AG04450 (cell line): Measurements from ENCODE around the gene XYLT1. TPM values are rescaled to one million over a fixed set of nuclear protein-coding genes. Genes with fewer than 3 reads are reported as not detected.

Experiments used
- CTCF ChIA-PET: fragments of 300-600, 350-600 bp; formaldehyde crosslinking; extraction: SDS; loops from one replicate; lab custom pipeline; 2022; ENCODE audit warnings: antibody characterized with exemption, inconsistent platforms; lab: Charles Lee
- POLR2A ChIA-PET: fragments of 350-600 bp; formaldehyde crosslinking; extraction: SDS; loops from one replicate; lab custom pipeline; 2021; ENCODE audit warnings: antibody characterized with exemption, inconsistent platforms; lab: Yijun Ruan, JAX
- DNase-seq: peaks from one replicate; pipeline ENCODE4 v3.0.0-alpha.2; 2011; ENCODE audit warnings: low read depth, low spot score
- H3K27ac ChIP-seq: one replicate; pipeline ENCODE4 v1.5.1; 2012; ENCODE audit warnings: low read depth, low read length, control low read depth
- H3K27me3 ChIP-seq: one replicate; pipeline ENCODE4 v1.6.0; 2012; ENCODE audit warnings: low read length; ENCODE audit not compliant: control insufficient read depth, insufficient read depth
- H3K4me3 ChIP-seq: 2 replicates; pipeline ENCODE4 v1.5.1; 2011; ENCODE audit warnings: mild to moderate bottlenecking, low read depth, low read length, control low read depth
- H3K9me3 ChIP-seq: 2 replicates; pipeline ENCODE4 v1.5.1; 2012; ENCODE audit warnings: low read length; ENCODE audit not compliant: control insufficient read depth, insufficient read depth
- polyA plus RNA-seq: library from polyadenylated mRNA; depleted of rRNA; stranded (reverse); fragments of >200 nt; gene quantifications from 2 replicates; pipeline ENCODE4 v1.2.3, GENCODE V29; 2011
- TF ChIP-seq, protein P1 (sequence below): IDR thresholded peaks from 2 replicates; pipeline ENCODE4 v1.5.1; 2011; ENCODE audit warnings: low read depth, low read length, control low read depth, inconsistent platforms

The XYLT1 gene
- polyA plus RNA-seq, 1 experiment = 6.7 TPM

DNA sequence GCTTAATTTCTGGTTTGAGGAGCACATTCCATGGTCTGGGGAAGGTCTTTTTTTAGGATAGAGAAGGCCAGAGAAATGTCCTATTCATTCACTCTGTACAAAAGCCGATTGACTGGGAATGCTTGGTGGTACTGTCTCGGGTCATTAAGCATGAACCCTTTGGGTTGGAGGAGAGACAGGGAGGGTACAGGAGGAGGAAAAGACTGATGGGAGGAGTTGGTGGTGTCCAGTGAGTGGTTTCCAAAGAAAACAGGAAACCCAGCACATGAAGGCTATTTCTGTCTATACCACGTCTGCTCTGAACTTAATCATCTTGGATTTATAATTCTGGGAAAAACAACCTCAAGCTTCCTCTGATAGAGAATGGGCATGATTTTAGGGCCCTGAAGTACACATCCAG lies 111.9 kb downstream of the XYLT1 start:
- H3K27ac ChIP-seq = no peak overlapping the region
- DNase-seq = no peak
- CTCF ChIA-PET = no interaction called here

DNA sequence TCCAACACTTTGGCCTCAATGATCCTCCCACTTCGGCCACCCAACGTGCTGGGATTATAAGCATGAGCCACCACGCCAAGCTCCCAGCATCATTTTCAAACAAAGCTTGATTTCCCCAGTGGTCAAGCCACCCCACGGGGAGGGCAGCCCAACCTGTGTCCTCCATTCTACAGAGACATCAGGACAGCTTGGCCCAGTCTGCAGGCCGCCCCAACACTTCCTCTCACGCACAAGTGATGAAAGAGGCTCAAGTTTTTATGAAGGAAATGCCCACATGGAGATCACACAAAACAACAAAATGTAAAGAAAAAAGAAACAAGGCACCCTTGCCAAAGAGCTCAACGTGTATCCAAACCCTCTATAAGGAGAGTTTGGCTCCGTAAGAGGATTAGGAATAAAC lies 112.4 kb downstream of the XYLT1 start:
- POLR2A ChIA-PET = no interaction called here
- no peak for DNase-seq
- H3K4me3 ChIP-seq = no peak overlapping the region
- CTCF ChIA-PET = no interaction called here
- no peak overlapping the region for H3K27ac ChIP-seq
- H3K27me3 ChIP-seq = no peaks in the 10 kb centered on the region
- TF ChIP-seq, protein P1, sequence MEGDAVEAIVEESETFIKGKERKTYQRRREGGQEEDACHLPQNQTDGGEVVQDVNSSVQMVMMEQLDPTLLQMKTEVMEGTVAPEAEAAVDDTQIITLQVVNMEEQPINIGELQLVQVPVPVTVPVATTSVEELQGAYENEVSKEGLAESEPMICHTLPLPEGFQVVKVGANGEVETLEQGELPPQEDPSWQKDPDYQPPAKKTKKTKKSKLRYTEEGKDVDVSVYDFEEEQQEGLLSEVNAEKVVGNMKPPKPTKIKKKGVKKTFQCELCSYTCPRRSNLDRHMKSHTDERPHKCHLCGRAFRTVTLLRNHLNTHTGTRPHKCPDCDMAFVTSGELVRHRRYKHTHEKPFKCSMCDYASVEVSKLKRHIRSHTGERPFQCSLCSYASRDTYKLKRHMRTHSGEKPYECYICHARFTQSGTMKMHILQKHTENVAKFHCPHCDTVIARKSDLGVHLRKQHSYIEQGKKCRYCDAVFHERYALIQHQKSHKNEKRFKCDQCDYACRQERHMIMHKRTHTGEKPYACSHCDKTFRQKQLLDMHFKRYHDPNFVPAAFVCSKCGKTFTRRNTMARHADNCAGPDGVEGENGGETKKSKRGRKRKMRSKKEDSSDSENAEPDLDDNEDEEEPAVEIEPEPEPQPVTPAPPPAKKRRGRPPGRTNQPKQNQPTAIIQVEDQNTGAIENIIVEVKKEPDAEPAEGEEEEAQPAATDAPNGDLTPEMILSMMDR = no peak
- no peaks in the 10 kb centered on the region for H3K9me3 ChIP-seq

More for the DNA sequence above, 111.9 kb downstream of the XYLT1 start:
- H3K4me3 ChIP-seq = no peak overlapping the region
- TF ChIP-seq, protein P1 = no peak
- no peaks in the 10 kb centered on the region for H3K27me3 ChIP-seq
- no peaks in the 10 kb centered on the region for H3K9me3 ChIP-seq
- POLR2A ChIA-PET = no interaction called here

DNA sequence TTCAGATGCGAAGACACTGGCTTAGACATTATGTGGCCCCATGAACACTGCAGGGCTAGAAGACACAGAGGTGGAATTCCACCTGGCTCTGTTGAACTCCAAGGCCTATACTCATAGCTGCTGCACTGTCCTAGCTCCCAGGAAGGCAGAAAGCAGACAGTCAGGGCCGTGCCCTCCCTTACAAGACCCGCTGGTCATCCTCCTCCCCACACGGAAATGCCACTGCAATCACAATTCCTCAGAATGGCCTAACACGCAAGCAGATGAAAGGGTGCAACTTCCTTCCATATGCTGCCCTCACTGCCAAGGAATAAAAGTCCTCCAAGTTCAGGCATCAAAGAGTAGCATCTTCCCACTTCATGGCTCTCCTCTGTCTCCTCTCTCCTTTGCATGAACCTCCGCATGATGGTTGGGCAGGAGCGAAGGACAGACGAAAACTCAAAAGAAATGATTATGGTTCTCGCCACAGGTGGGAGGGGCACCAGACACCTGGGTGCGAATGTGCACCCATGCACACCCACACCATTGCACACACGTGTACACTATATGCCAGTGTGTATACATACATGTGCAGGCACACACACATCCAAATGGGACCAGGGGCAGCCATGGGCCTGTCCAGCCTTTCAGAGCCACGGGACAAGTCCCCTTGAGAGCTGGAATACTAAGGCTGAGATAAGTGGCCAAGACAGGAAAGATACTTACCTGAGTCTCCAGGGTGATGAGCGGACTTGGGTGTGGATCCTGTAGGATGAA lies 113.3 kb downstream of the XYLT1 start:
- TF ChIP-seq, protein P1 = no peak
- Histone ChIP-seq H3K4me3 (no peak overlapping the region), H3K9me3 (no peaks in the 10 kb centered on the region), H3K27me3 (no peaks in the 10 kb centered on the region), H3K27ac (no peak overlapping the region)
- DNase-seq = no peak
- ChIA-PET CTCF (no interaction called here), POLR2A (no interaction called here)

DNA sequence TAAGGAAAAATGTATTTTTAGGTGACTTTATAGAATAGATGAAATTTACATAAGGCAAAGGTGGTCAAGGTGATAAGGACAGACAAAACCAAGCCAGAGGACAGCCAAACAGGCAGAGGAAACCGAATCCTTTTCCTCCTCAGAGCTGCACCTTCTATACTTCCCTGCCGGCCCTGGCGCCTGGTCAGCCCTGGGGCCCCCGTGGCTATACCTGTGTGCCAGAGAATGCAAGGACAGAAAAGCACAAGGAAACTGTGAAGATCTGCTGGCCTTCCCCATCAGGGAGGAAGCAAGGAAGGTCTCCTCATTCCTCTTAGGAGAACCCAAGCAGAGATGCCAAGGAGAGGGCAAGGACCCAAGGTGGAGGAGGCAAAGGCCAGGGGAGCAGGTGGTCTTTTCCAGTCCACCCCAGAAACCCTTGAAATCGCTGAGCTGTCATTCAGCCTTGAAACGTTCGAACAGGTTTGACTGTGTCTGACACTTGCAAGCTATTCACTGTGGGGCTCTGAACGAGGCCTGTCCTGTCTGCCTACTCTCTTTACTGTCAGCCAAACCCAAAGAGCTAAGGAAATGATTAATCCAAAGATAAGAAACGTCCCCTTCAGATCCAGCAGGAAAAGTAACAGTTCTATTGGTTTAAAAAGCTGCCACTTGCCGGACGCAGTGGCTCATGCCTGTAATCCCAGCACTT lies 114.4 kb downstream of the XYLT1 start:
- POLR2A ChIA-PET = no interaction called here
- no peak overlapping the region for H3K4me3 ChIP-seq
- CTCF ChIA-PET = no interaction called here
- TF ChIP-seq, protein P1 = no peak
- no peak for DNase-seq
- no peak overlapping the region for H3K27ac ChIP-seq
- no peaks in the 10 kb centered on the region for H3K9me3 ChIP-seq
- H3K27me3 ChIP-seq = no peaks in the 10 kb centered on the region

DNA sequence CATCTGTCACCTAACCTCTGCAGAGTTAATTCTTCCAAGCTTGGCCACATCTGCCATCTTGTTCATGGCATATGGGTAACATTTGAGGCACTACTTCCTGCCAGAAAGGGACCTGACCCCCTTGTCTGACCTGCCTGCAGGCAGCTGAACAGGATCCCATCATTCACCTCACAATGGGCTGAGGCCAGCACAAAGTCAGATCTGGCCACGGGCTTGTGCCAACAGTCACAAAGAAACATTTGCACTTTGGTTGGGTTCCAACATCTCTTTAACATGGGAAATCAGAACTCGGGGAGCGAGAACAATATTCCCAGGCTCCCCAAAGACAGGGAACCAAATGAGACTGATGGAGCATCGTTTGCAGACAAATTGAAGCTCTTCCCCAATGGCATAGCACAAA lies 116.1 kb downstream of the XYLT1 start:
- no peak for DNase-seq
- TF ChIP-seq, protein P1 = no peak
- no peaks in the 10 kb centered on the region for H3K27me3 ChIP-seq
- ChIA-PET CTCF (no interaction called here), POLR2A (interaction anchor here (0.6 kb wide), 1 partner anchor 1629 kb away, joined by 3 read pairs; the partner anchor contains the start of gene TMC7)
- H3K4me3 ChIP-seq = no peak overlapping the region
- no peak overlapping the region for H3K27ac ChIP-seq
- no peaks in the 10 kb centered on the region for H3K9me3 ChIP-seq
